ENCODE measurements around the gene FSTL1.

DNA sequence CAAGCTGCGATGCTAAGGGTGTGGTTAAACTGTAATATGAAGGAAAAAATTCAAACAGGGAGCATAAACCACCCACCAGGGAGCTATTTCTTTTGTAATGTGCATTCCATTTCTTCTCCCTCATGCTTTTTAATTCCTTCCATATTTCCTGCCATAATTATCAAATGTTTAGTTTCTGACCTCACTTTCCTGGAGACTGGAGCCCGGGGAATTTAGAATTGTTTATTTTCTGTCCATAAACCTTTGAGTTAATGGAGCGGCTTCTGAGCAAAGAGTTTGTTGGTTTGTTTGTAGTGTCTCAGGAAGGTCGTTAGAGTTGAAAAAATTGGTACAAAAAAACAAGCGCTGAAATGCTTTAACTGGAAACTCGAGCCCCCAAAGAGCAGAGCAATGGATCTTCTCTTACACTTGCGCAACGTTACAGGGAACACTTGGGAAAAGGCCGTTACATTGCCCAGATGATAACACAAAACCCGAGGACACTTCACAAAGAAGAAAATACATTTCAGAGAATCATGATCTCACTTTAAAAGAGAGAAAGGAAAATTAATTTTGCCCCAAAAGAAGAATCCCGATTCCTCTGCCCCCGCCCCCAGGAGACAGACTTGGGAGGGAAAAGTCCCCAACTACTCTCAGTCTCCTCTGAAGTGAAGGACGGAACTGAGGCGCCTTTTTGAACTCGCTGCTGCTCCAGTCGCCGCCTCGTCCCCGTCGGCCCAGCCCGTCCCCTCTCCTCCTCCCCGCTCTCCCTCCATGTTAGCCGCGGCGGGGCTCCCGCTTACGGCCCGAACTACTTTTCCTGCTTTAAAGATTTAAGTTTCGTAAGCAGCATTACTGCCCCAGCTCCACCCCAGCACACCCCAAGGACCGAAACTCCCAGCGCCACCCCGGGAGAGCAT is 842 bp downstream of the FSTL1 start:
- TF ChIP-seq, protein P1, sequence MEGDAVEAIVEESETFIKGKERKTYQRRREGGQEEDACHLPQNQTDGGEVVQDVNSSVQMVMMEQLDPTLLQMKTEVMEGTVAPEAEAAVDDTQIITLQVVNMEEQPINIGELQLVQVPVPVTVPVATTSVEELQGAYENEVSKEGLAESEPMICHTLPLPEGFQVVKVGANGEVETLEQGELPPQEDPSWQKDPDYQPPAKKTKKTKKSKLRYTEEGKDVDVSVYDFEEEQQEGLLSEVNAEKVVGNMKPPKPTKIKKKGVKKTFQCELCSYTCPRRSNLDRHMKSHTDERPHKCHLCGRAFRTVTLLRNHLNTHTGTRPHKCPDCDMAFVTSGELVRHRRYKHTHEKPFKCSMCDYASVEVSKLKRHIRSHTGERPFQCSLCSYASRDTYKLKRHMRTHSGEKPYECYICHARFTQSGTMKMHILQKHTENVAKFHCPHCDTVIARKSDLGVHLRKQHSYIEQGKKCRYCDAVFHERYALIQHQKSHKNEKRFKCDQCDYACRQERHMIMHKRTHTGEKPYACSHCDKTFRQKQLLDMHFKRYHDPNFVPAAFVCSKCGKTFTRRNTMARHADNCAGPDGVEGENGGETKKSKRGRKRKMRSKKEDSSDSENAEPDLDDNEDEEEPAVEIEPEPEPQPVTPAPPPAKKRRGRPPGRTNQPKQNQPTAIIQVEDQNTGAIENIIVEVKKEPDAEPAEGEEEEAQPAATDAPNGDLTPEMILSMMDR (IDR thresholded peaks at IDR 0.05): no peak
- TF ChIP-seq POLR2A (IDR thresholded peaks at IDR 0.05): no peak
